Mesenchymal stem cell (in vitro differentiated cells and primary cell): ENCODE results near the gene ABCA1.

Experiments used
- DNase-seq: peaks from one replicate; pipeline ENCODE4 v3.0.0-alpha.2; 2013
- H2AFZ ChIP-seq: one replicate; pipeline ENCODE4 v1.6.1; 2013; ENCODE audit warnings: low read depth, mild to moderate bottlenecking, control low read depth, inconsistent platforms, low read length, moderate library complexity
- H2AK5ac ChIP-seq: 2 replicates; pipeline ENCODE4 v1.6.1; 2013; ENCODE audit warnings: low read length, moderate library complexity, mild to moderate bottlenecking, inconsistent platforms; ENCODE audit not compliant: severe bottlenecking
- H2BK120ac ChIP-seq: one replicate; pipeline ENCODE4 v1.6.1; 2013; ENCODE audit warnings: low read depth, mild to moderate bottlenecking, inconsistent platforms, low read length, moderate library complexity
- H2BK12ac ChIP-seq, 2 experiments: one replicate each; pipeline ENCODE4 v1.6.1; 2013; ENCODE audit warnings: inconsistent platforms in 2 of 2, low read length in 2 of 2, mild to moderate bottlenecking in 2 of 2, moderate library complexity in 2 of 2, control low read depth in 1 of 2
- H2BK15ac ChIP-seq: one replicate; pipeline ENCODE4 v1.6.1; 2013; ENCODE audit warnings: mild to moderate bottlenecking, low read depth, inconsistent platforms; ENCODE audit not compliant: poor library complexity, severe bottlenecking
- H2BK5ac ChIP-seq: 2 replicates; pipeline ENCODE4 v1.6.1; 2013; ENCODE audit warnings: low read depth, mild to moderate bottlenecking, low read length, control low read depth, inconsistent platforms; ENCODE audit not compliant: poor library complexity, severe bottlenecking
- H3K14ac ChIP-seq, 2 experiments: one replicate each; pipeline ENCODE4 v1.6.1; 2013; ENCODE audit warnings: inconsistent platforms in 2 of 2, low read length in 2 of 2, control low read depth in 1 of 2, mild to moderate bottlenecking in 1 of 2, moderate library complexity in 1 of 2
- H3K18ac ChIP-seq, 2 experiments: one replicate each; pipeline ENCODE4 v1.6.1; 2013; ENCODE audit warnings: inconsistent platforms in 2 of 2, low read length in 2 of 2, control low read depth in 1 of 2, low read depth in 1 of 2, mild to moderate bottlenecking in 1 of 2
- H3K23ac ChIP-seq, 2 experiments: one replicate each; pipeline ENCODE4 v1.6.1; 2013; ENCODE audit warnings: inconsistent platforms in 2 of 2, low read length in 2 of 2, mild to moderate bottlenecking in 2 of 2, moderate library complexity in 2 of 2, control low read depth in 1 of 2
- H3K27ac ChIP-seq: 2 replicates; pipeline ENCODE4 v1.5.1; 2013; ENCODE audit warnings: mild to moderate bottlenecking, moderate library complexity, low read length, control low read depth, inconsistent platforms; ENCODE audit not compliant: poor library complexity, severe bottlenecking
- H3K27me3 ChIP-seq, 2 experiments: 2 replicates each; pipeline versions ENCODE4 v1.6.1 to v1.7.0; 2013; ENCODE audit warnings: low read length in 2 of 2, mild to moderate bottlenecking in 2 of 2, moderate library complexity in 2 of 2, control low read depth in 1 of 2, inconsistent platforms in 1 of 2; ENCODE audit not compliant: control insufficient read depth in 1 of 2, insufficient read depth in 1 of 2
- H3K36me3 ChIP-seq, 2 experiments: 2 replicates each; pipeline versions ENCODE4 v1.6.1 to v1.7.0; 2013; ENCODE audit warnings: low read length in 2 of 2, control low read depth in 1 of 2, inconsistent platforms in 1 of 2, low read depth in 1 of 2, mild to moderate bottlenecking in 1 of 2; ENCODE audit not compliant: insufficient read depth in 2 of 2, control insufficient read depth in 1 of 2
- H3K4ac ChIP-seq, 2 experiments: one replicate each; pipeline ENCODE4 v1.6.1; 2013; ENCODE audit warnings: inconsistent platforms in 2 of 2, low read length in 2 of 2, mild to moderate bottlenecking in 2 of 2, moderate library complexity in 2 of 2, control low read depth in 1 of 2, low read depth in 1 of 2
- H3K4me1 ChIP-seq: 2 replicates; pipeline ENCODE4 v1.6.1; 2013; ENCODE audit warnings: low read depth, low read length, control low read depth; ENCODE audit not compliant: control insufficient read depth, insufficient read depth
- H3K4me2 ChIP-seq: 2 replicates; pipeline ENCODE4 v1.6.1; 2013; ENCODE audit warnings: low read length, mild to moderate bottlenecking, inconsistent platforms; ENCODE audit not compliant: poor library complexity, severe bottlenecking
- H3K4me3 ChIP-seq, 2 experiments: 2 replicates each; pipeline versions ENCODE4 v1.5.1 to v1.7.0; 2013; ENCODE audit warnings: low read length in 2 of 2, mild to moderate bottlenecking in 2 of 2, control low read depth in 1 of 2, low read depth in 1 of 2; ENCODE audit not compliant: insufficient read depth in 1 of 2
- H3K79me1 ChIP-seq: replicated peaks from 2 replicates; pipeline ENCODE4 v1.6.1; 2013; ENCODE audit warnings: mild to moderate bottlenecking, control low read depth, low read length, inconsistent platforms; ENCODE audit not compliant: poor library complexity, severe bottlenecking
- H3K9ac ChIP-seq: 2 replicates; pipeline ENCODE4 v1.7.0; 2013; ENCODE audit warnings: mild to moderate bottlenecking, low read length, moderate library complexity
- H3K9me3 ChIP-seq: 2 replicates; pipeline ENCODE4 v1.7.0; 2013; ENCODE audit warnings: mild to moderate bottlenecking, low read length; ENCODE audit not compliant: control insufficient read depth
- H4K8ac ChIP-seq: one replicate; pipeline ENCODE4 v1.6.1; 2013; ENCODE audit warnings: inconsistent platforms, mild to moderate bottlenecking, low read length, moderate library complexity
- H4K91ac ChIP-seq: one replicate; pipeline ENCODE4 v1.6.1; 2013; ENCODE audit warnings: mild to moderate bottlenecking, low read length, inconsistent platforms
- WGBS: methylation state at CpG from one replicate; pipeline ENCODE4 v1.1.7; 2013; ENCODE audit warnings: mixed read lengths; 5-methylcytosine and 5-hydroxymethylcytosine counted together

Gene ABCA1

DNA sequence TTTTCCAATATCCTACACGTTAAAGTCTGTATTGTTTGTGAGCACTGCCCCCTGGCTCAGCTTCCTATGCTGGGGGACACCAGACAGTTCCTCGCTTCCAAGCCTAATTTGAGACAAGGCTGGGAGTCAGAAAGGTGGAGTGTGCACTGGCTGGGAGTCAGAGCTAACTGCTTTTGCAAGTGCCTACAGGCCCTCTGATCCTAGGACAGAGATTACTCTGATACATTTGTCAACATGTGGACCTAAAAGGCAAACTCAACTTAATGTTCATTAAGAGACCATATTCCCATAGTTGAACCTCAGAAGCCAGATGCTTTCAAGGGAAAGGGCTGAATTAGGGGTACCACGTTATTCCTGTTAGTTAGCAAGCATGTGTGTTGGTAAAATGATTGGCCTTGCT, 83.2 kb downstream of the ABCA1 start:
- H3K9me3 ChIP-seq: no peaks in the 10 kb centered on the region
- no peak overlapping the region for H3K9ac ChIP-seq
- no peak overlapping the region for H3K4ac ChIP-seq
- DNase-seq: no peak
- H3K27ac ChIP-seq: no peak overlapping the region
- no peaks in the 10 kb centered on the region for H3K27me3 ChIP-seq
- no peak overlapping the region for H4K91ac ChIP-seq
- no peak overlapping the region for H2AFZ ChIP-seq
- H2BK15ac ChIP-seq: no peak overlapping the region
- no peak overlapping the region for H2BK12ac ChIP-seq
- no peaks in the 10 kb centered on the region for H3K4me1 ChIP-seq
- H2BK120ac ChIP-seq: no peak overlapping the region
- no peak overlapping the region for H3K18ac ChIP-seq
- H2AK5ac ChIP-seq: no peak overlapping the region
- H3K4me2 ChIP-seq: no peak overlapping the region
- H4K8ac ChIP-seq: no peak overlapping the region
- no peak overlapping the region for H3K4me3 ChIP-seq
- H2BK5ac ChIP-seq: no peak overlapping the region
- 75% methylated on average over 3 of the region's 3 CpGs for WGBS
- H3K79me1 ChIP-seq: no peaks in the 10 kb centered on the region
- H3K23ac ChIP-seq: no peak overlapping the region
- H3K14ac ChIP-seq: no peak overlapping the region
- H3K36me3 ChIP-seq: peaks cover 5 to 63% of the 10 kb centered on the region in 2 experiments

DNA sequence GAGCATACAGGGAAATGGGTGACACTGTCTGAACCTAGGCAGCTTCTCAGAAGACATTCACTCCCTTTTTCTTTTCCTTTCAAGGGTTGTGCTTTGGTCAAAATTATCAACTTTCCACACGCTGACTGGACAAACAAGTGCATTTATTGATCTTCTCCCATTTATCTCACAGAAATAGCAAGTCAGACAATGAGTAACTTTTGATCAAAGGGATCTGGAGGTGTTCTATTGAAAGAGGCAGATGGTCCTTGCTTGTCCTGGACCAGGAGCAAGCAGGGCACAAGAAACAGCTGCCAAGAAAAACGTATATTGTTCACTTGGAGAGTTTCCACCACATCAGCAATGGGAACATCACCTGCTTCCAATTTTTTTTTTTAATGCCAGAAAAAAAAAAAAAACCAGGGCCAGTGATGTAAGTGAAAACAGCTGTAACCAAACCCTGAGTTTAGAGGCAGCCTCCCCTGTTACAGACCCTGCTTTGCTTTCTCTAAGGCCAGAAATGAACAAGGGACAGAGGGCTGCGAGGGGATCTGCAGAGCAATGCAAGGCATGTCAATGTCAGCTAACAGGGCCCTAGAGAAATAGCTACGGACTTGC, 84.2 kb downstream of the ABCA1 start:
- no peak overlapping the region for H4K91ac ChIP-seq
- no peak overlapping the region for H3K4me3 ChIP-seq
- no peak overlapping the region for H2BK12ac ChIP-seq
- no peaks in the 10 kb centered on the region for H3K79me1 ChIP-seq
- no peak overlapping the region for H4K8ac ChIP-seq
- H3K14ac ChIP-seq: no peak overlapping the region
- H2BK15ac ChIP-seq: no peak overlapping the region
- H3K4me1 ChIP-seq: no peaks in the 10 kb centered on the region
- H2BK120ac ChIP-seq: no peak overlapping the region
- no peak overlapping the region for H2AK5ac ChIP-seq
- no peak overlapping the region for H3K18ac ChIP-seq
- no peak overlapping the region for H3K23ac ChIP-seq
- DNase-seq: no peak
- H3K4me2 ChIP-seq: no peak overlapping the region
- peak overlapping the region; percentile 5 for H3K9ac ChIP-seq
- no peak overlapping the region for H2AFZ ChIP-seq
- no peak overlapping the region for H2BK5ac ChIP-seq
- H3K27me3 ChIP-seq: no peaks in the 10 kb centered on the region
- H3K4ac ChIP-seq: no peak overlapping the region
- no peak overlapping the region for H3K27ac ChIP-seq
- H3K9me3 ChIP-seq: no peaks in the 10 kb centered on the region
- 90% methylated on average over 4 of the region's 4 CpGs for WGBS
- peaks cover 7 to 71% of the 10 kb centered on the region in 2 experiments for H3K36me3 ChIP-seq

DNA sequence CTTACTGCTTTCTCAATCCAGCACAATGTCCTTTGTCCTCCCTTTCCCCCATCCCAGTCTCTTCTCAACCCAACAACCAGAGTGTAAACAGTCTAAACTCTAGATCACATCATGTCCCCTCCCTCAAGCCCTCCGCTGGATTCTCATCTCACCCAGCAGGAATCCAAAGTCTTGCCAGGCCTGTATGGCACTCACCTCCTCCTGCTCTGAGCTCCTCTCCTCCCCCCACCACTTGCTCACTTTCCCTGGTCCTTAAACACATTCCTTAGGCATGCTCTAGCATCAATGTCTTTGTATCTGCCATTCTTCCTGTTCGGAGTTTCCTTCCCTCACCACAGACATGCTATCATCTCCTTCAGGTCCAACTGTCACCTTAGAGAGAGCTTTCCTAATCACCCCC, 85.3 kb downstream of the ABCA1 start:
- H2BK5ac ChIP-seq: no peak overlapping the region
- no peak overlapping the region for H2BK120ac ChIP-seq
- H3K79me1 ChIP-seq: no peaks in the 10 kb centered on the region
- no peak overlapping the region for H2AK5ac ChIP-seq
- no peak overlapping the region for H3K4me2 ChIP-seq
- H3K4me1 ChIP-seq: no peaks in the 10 kb centered on the region
- H3K27me3 ChIP-seq: no peaks in the 10 kb centered on the region
- H2BK12ac ChIP-seq: no peak overlapping the region
- peaks cover 7 to 71% of the 10 kb centered on the region in 2 experiments for H3K36me3 ChIP-seq
- H4K8ac ChIP-seq: no peak overlapping the region
- H3K9me3 ChIP-seq: no peaks in the 10 kb centered on the region
- DNase-seq: no peak
- 82% methylated on average over 2 of the region's 2 CpGs for WGBS
- H4K91ac ChIP-seq: no peak overlapping the region
- no peak overlapping the region for H3K4me3 ChIP-seq
- no peak overlapping the region for H3K9ac ChIP-seq
- H3K27ac ChIP-seq: no peak overlapping the region
- H3K23ac ChIP-seq: no peak overlapping the region
- no peak overlapping the region for H2BK15ac ChIP-seq
- H2AFZ ChIP-seq: no peak overlapping the region
- H3K4ac ChIP-seq: no peak overlapping the region
- no peak overlapping the region for H3K18ac ChIP-seq
- H3K14ac ChIP-seq: no peak overlapping the region

DNA sequence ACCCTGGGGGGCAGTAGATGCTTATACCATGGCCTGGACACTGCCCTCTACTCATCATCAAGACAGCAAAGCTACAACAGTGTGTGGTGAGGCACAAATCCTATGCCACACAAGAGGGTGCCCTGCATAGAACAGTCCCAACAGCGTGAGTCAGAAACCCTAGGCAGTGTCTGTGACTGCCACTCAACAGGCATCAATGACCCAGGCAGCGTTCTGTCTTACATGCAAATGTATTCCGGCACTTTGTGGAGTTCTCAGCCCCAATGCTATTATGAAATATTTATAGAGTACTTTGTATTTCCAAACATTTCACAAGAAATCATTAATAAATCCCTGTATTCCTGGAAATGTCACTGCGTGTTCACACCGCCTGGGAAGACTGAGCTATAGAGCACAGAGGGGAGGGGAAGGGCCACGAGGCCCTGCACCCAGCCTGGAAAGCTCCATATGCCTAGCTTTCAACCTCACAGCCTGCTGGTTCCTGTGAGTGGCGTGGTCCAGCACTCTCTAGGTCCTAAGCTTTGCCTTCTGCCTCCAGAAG, 86.3 kb downstream of the ABCA1 start:
- Histone ChIP-seq H2BK120ac (no peak overlapping the region), H3K4ac (no peak overlapping the region), H3K36me3 (peaks cover 14 to 80% of the 10 kb centered on the region in 2 experiments), H3K23ac (no peak overlapping the region), H3K27ac (no peak overlapping the region), H4K91ac (no peak overlapping the region), H2AK5ac (no peak overlapping the region), H3K4me1 (no peaks in the 10 kb centered on the region), H3K4me2 (no peak overlapping the region), H3K18ac (no peak overlapping the region), H3K27me3 (no peaks in the 10 kb centered on the region), H3K14ac (no peak overlapping the region), H3K9ac (no peak overlapping the region), H2AFZ (no peak overlapping the region), H2BK12ac (no peak overlapping the region), H3K4me3 (no peak overlapping the region), H4K8ac (no peak overlapping the region), H2BK15ac (no peak overlapping the region), H2BK5ac (no peak overlapping the region), H3K79me1 (no peaks in the 10 kb centered on the region), H3K9me3 (no peaks in the 10 kb centered on the region)
- no peak for DNase-seq
- 80% methylated on average over 5 of the region's 7 CpGs for WGBS
